Naive B cell (primary cell): ENCODE data around the gene KRTAP2-1. TPM values are rescaled to one million over a fixed set of nuclear protein-coding genes. Genes with fewer than 3 reads are reported as not detected.
A peak's percentile ranks its signal among the peaks of the same experiment; 100 is the strongest.
"Not testable (repeated sequence)": the region's sequence is repeated elsewhere in the genome, so short reads cannot be mapped to it uniquely, and the experiment has no call there.

ENCODE experiments used
- ATAC-seq, 2 donors: fragments of 150-1000 bp; cut with Tn5 transposase; 2 replicates each; pipeline ENCODE4 v1.10.0; 2021; ENCODE audit warnings: low read depth in 2 of 2, mild to moderate bottlenecking in 2 of 2, moderate library complexity in 2 of 2
- DNase-seq: peaks from one replicate; pipeline ENCODE4 v3.0.0; 2022
- H3K27ac Mint-ChIP-seq, 6 donors: one replicate each; pipeline ENCODE4 v1.8.0; 2020 to 2022; ENCODE audit warnings: mild to moderate bottlenecking in 6 of 6, mixed read lengths in 6 of 6, moderate library complexity in 5 of 6, inconsistent platforms in 2 of 6
- H3K27me3 Mint-ChIP-seq, 3 donors: one replicate each; pipeline ENCODE4 v1.8.0; 2021 to 2022; ENCODE audit warnings: mixed read lengths in 3 of 3, mild to moderate bottlenecking in 1 of 3
- H3K36me3 Mint-ChIP-seq, 2 donors: one replicate each; pipeline ENCODE4 v1.8.0; 2020 to 2022; ENCODE audit warnings: mixed read lengths in 2 of 2, inconsistent platforms in 1 of 2, mild to moderate bottlenecking in 1 of 2
- H3K4me1 Mint-ChIP-seq, 3 donors: one replicate each; pipeline ENCODE4 v1.8.0; 2020 to 2022; ENCODE audit warnings: mixed read lengths in 3 of 3, inconsistent platforms in 1 of 3, mild to moderate bottlenecking in 1 of 3, moderate library complexity in 1 of 3
- H3K4me3 Mint-ChIP-seq, 8 donors: one replicate each; pipeline ENCODE4 v1.8.0; 2020 to 2022; ENCODE audit warnings: mild to moderate bottlenecking in 8 of 8, mixed read lengths in 8 of 8, moderate library complexity in 8 of 8, inconsistent platforms in 2 of 8
- H3K9me3 Mint-ChIP-seq, 7 donors: one replicate each; pipeline ENCODE4 v1.8.0; 2020 to 2022; ENCODE audit warnings: mixed read lengths in 7 of 7, mild to moderate bottlenecking in 5 of 7, inconsistent platforms in 2 of 7, moderate library complexity in 1 of 7
- polyA plus RNA-seq, 6 donors: library from polyadenylated mRNA; unstranded; fragments of 300-500 nt; fragmentation: Illumina TruSeq; gene quantifications; one replicate each; pipeline ENCODE4 v1.2.3, GENCODE V29; 2021; ENCODE audit warnings: low read depth in 6 of 6

KRTAP2-1 gene
- polyA plus RNA-seq, 6 donors from 2014 or later: not detected

DNA sequence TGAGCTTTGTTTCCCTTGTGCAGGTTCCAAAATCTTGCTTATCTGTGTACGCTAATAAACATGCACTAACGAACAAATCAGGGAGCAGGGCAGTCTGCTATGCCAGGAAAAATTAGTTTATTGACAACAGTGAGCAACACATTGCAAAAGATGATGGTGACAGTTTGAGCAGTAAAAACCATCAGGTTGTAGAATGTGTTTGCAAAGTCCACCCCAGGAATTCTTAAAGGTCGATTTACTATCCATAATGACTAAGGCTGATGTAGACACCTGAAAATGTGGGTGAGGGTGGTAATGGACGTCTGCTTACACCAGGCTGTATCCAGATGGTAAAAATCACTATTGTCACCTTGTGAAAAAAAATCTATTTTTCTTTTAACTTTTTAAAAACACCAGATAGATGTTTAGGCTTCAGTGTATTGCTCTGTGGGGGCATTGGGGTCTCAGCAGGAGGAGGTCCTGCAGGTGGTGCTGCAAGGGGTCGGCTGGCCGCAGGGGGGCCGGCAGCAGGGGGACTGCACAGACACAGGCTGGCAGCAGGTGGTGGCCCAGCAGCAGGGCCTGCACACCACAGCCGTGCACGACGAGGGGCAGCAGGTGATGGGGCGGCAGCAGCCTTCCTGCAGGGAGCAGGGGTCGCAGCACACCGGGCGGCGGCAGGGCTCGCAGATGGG lies 18.0 kb upstream of the KRTAP2-1 start:
- not testable (repeated sequence) for H3K4me3 Mint-ChIP-seq, H3K36me3 Mint-ChIP-seq, H3K4me1 Mint-ChIP-seq, DNase-seq, H3K9me3 Mint-ChIP-seq, ATAC-seq, H3K27ac Mint-ChIP-seq
- peaks cover 17 to 30% (median 19%) of the 10 kb centered on the region in 3 donors for H3K27me3 Mint-ChIP-seq

DNA sequence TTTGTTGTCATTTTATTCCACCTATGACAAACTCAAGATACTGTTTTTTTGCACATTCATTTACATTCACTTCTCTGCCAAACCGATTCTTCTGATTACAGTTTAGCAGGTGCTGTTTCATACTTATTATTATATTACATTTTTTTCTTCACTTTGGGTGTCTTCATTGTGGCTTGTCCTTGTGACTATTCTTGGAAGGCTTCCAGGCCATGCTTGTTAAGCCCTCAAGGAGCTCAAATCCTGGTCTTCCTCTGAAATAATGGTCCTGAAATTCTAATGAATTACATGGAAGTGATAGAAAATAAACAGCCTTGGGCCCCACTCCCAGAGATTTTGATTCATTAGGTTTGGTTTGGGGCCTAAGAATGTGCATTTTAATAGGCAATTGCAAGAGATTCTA lies 17.2 kb upstream of the KRTAP2-1 start:
- DNase-seq: no peak
- peaks cover 0 to 5% (median 0%) of the 10 kb centered on the region in 7 donors for H3K9me3 Mint-ChIP-seq
- H3K36me3 Mint-ChIP-seq: peaks cover 0 to 3% of the 10 kb centered on the region in 2 donors
- H3K4me1 Mint-ChIP-seq: peaks cover 0 to 3% (median 0%) of the 10 kb centered on the region in 3 donors
- H3K27me3 Mint-ChIP-seq: peaks cover 23 to 35% (median 27%) of the 10 kb centered on the region in 3 donors
- H3K4me3 Mint-ChIP-seq: no peak overlapping the region
- peak overlapping the region in 2 of 6 donors; percentile 1 to 51 for H3K27ac Mint-ChIP-seq
- no peak for ATAC-seq

DNA sequence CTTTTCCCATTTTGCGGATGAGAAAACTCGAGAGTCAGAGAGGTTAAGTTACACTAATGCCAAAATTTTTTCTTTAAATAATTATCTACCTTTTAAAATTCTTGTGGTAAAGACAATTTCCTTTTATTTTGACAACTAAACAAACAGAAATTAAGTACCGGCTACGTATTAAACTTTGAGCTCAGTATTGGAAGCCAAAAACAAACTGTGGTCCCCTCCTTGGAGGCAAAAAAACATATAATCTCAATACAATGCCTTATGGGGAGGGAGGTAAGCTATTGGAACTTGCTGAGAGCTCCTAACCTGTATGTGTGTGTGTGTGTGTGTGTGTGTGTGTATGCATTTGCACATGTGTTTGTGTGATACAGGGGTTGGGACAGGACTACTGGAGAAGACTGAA lies 16.3 kb upstream of the KRTAP2-1 start:
- DNase-seq (no peak), ATAC-seq (no peak)
- Mint-ChIP-seq H3K27me3 (peaks cover 29 to 39% (median 35%) of the 10 kb centered on the region in 3 donors), H3K9me3 (peaks cover 0 to 3% (median 0%) of the 10 kb centered on the region in 7 donors), H3K4me1 (peaks cover 0 to 5% (median 0%) of the 10 kb centered on the region in 3 donors), H3K4me3 (no peak overlapping the region), H3K36me3 (peaks cover 0 to 6% of the 10 kb centered on the region in 2 donors), H3K27ac (no peak overlapping the region)

DNA sequence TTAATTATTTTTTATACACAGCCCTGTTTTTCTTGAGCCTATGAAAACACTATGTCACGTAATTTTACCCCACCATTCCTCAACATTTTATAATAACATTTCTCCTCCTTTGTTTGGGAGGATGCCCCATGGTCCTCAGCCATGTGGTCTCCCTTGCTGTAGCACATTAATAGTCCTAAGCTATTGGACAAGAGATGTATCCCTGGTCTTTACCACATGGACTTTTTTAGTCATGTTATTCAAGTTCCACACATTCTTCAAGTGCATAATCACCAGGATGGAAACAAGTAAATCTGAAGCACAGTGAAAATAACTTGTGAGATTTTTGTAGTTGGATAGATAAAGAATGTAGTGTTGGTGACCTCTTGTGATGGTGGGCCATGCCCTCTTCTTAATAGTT lies 14.8 kb upstream of the KRTAP2-1 start:
- Mint-ChIP-seq H3K4me1 (peaks cover 0 to 5% (median 0%) of the 10 kb centered on the region in 3 donors), H3K4me3 (no peak overlapping the region), H3K36me3 (peaks cover 0 to 14% of the 10 kb centered on the region in 2 donors), H3K27ac (no peak overlapping the region), H3K9me3 (peaks cover 0 to 9% (median 4%) of the 10 kb centered on the region in 7 donors), H3K27me3 (peaks cover 39 to 47% (median 46%) of the 10 kb centered on the region in 3 donors)
- ATAC-seq: no peak
- DNase-seq: no peak

DNA sequence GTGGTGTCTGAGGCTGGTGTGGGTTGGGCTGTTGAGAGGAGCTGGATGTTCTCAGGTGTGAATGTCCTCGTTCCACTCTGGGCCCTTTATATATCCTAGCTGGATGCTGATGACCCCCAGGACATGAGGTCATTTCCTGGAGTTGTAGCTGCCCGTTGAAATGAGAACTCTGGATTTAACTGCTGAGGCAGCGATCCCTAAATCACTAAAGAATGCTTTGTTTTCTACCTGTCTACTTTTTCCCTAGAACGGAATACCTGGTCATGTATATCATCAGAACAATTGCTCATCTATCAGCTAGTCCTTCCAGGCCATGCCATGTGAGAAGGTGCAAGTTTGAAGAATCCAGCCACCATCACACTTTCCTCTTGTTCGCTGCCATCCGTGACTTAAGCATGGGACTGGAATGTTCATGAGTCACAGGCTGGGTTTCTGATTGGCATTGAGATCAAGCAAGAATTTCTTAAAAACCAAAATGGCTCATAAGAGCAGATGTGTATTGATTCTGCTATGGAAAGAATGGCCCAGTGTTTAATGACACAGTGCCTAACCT lies 13.0 kb upstream of the KRTAP2-1 start, which contains the start of gene KRTAP2-3:
Gene KRTAP2-3, minus strand, starts transcription at position 63 of the 553 bp plus-strand sequence. CDS start 64 bp downstream, outside the sequence.
- ATAC-seq: no peak
- Mint-ChIP-seq H3K9me3 (peaks cover 0 to 9% (median 4%) of the 10 kb centered on the region in 7 donors), H3K4me1 (peaks cover 0 to 5% (median 0%) of the 10 kb centered on the region in 3 donors), H3K36me3 (peaks cover 0 to 14% of the 10 kb centered on the region in 2 donors), H3K27ac (peak within 1 kb of the TSS in 2 of 6 donors; percentile 3 to 29), H3K4me3 (peak within 1 kb of the TSS in 1 of 8 donors; percentile 29), H3K27me3 (peaks cover 39 to 47% (median 46%) of the 10 kb centered on the region in 3 donors)
- no peak for DNase-seq

DNA sequence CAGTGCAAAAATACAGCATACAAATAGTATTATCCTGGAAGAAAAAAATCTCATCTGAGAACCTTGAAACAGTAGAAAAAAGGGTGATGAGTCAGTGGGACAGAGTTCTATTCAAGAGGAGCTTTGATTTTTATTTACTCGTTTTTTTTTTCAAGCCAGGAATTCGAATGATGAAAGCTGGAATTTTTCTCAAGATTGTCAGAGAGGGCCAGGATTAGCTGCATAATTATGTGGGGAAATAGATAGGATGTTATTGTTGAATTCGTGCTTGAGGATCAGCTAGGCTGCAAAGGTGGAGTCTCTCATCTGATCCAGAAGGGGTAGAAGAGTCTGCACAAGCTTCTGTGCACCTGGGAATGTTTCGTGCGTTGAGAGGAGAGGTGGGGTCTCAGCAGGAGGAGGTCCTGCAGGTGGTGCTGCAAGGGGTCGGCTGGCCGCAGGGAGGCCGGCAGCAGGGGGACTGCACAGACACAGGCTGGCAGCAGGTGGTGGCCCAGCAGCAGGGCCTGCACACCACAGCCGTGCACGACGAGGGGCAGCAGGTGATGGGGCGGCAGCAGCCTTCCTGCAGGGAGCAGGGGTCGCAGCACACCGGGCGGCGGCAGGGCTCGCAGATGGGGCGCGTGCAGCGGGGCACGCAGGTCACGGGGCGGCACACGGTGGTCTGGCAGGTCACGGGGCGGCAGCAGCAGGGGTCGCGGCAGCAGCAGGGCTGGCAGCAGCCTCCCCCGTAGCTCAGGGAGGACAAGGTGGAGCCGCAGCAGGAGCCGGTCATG lies 12.3 kb upstream of the KRTAP2-1 start:
- H3K27ac Mint-ChIP-seq, ATAC-seq, DNase-seq, H3K4me1 Mint-ChIP-seq, H3K9me3 Mint-ChIP-seq: not testable (repeated sequence)
- Mint-ChIP-seq H3K36me3 (peaks cover 0 to 14% of the 10 kb centered on the region in 2 donors), H3K27me3 (peaks cover 39 to 48% (median 46%) of the 10 kb centered on the region in 3 donors), H3K4me3 (peak overlapping the region in 1 of 8 donors; percentile 29)

DNA sequence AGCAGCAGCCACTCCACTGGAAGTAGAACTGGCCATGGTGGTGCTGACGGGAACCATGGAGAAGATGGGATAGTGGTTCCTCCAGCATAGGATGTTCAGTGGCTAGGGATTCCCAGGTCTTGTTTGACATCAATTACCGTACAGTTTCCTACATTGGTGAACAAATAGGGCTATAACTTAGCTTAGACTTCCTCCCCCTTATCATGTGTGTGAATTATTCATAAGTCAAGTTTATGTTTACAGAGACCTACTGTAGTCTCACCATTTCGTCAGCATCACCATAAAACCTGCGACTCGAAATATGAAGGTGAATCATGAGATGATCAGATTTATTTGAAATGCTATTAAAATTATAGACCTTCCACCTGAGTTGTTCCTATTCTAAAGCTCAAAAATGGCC lies 11.6 kb upstream of the KRTAP2-1 start:
- Mint-ChIP-seq H3K4me1 (peaks cover 0 to 5% (median 0%) of the 10 kb centered on the region in 3 donors), H3K27me3 (peaks cover 39 to 53% (median 40%) of the 10 kb centered on the region in 3 donors), H3K4me3 (no peak overlapping the region), H3K27ac (no peak overlapping the region), H3K36me3 (peaks cover 0 to 14% of the 10 kb centered on the region in 2 donors), H3K9me3 (peaks cover 0 to 9% (median 4%) of the 10 kb centered on the region in 7 donors)
- ATAC-seq (no peak), DNase-seq (no peak)

DNA sequence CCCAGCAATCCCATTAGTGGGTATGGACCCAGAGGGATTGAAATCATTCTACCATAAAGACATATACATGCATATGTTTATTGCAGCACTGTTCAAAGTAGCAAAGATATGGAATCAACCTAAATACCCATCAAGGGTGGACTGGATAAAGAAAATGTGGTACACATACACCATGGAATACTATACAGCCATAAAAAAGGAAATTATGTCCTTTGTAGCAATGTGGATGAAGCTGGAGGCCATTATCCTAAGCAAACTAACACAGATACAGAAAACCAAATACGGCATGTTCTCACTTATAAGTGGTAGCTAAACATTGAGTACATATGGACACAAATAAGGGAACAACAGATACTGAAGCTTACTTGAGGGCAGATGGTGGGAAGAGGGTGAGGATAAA lies 10.4 kb upstream of the KRTAP2-1 start:
- ATAC-seq: no peak
- no peak overlapping the region for H3K27ac Mint-ChIP-seq
- peaks cover 0 to 14% of the 10 kb centered on the region in 2 donors for H3K36me3 Mint-ChIP-seq
- peaks cover 0 to 10% (median 4%) of the 10 kb centered on the region in 7 donors for H3K9me3 Mint-ChIP-seq
- peaks cover 0 to 5% (median 0%) of the 10 kb centered on the region in 3 donors for H3K4me1 Mint-ChIP-seq
- peaks cover 39 to 53% (median 41%) of the 10 kb centered on the region in 3 donors for H3K27me3 Mint-ChIP-seq
- H3K4me3 Mint-ChIP-seq: no peak overlapping the region
- DNase-seq: no peak

DNA sequence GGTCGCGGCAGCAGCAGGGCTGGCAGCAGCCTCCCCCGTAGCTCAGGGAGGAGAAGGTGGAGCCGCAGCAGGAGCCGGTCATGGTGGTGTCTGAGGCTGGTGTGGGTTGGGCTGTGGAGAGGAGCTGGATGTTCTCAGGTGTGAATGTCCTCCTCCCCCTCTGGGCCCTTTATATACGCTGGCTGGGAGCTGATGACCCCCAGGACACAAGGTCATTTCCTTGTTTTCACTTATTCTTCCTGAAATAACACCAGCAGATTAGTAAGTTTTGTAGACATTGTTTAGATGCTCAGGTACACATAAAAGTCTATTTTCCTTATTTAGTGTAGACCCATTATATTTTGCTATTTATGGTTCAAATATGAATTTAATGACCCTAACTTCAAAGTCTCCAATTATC lies 8.0 kb upstream of the KRTAP2-1 start, which contains the start of gene KRTAP2-2:
Gene KRTAP2-2, minus strand, starts transcription at position 101 of the 400 bp plus-strand sequence. Its CDS starts 19 bp downstream, at position 82.
- not testable (repeated sequence) for H3K4me1 Mint-ChIP-seq, DNase-seq, H3K4me3 Mint-ChIP-seq, ATAC-seq, H3K9me3 Mint-ChIP-seq
- H3K27ac Mint-ChIP-seq: peak within 1 kb of the TSS in 1 of 6 donors; percentile 13
- H3K36me3 Mint-ChIP-seq: peaks cover 0 to 14% of the 10 kb centered on the region in 2 donors
- H3K27me3 Mint-ChIP-seq: peaks cover 26 to 40% (median 27%) of the 10 kb centered on the region in 3 donors

DNA sequence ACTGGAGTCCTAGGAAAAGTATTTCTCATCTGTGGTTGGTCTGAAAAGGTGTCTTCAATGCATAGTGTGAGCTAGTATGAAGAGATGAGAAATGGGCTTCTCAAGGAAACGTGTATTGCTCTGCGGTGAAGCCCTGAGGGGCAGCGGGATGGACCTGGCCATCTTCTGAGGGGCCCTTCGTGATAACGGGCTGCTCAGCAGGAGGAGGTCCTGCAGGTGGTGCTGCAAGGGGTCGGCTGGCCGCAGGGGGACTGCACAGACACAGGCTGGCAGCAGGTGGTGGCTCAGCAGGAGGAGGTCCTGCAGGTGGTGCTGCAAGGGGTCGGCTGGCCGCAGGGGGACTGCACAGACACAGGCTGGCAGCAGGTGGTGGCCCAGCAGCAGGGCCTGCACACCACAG lies 7.4 kb upstream of the KRTAP2-1 start:
- H3K9me3 Mint-ChIP-seq, ATAC-seq, DNase-seq, H3K4me3 Mint-ChIP-seq, H3K4me1 Mint-ChIP-seq: not testable (repeated sequence)
- Mint-ChIP-seq H3K36me3 (peaks cover 0 to 13% of the 10 kb centered on the region in 2 donors), H3K27ac (peak overlapping the region in 1 of 6 donors; percentile 13), H3K27me3 (peaks cover 23 to 35% (median 25%) of the 10 kb centered on the region in 3 donors)

DNA sequence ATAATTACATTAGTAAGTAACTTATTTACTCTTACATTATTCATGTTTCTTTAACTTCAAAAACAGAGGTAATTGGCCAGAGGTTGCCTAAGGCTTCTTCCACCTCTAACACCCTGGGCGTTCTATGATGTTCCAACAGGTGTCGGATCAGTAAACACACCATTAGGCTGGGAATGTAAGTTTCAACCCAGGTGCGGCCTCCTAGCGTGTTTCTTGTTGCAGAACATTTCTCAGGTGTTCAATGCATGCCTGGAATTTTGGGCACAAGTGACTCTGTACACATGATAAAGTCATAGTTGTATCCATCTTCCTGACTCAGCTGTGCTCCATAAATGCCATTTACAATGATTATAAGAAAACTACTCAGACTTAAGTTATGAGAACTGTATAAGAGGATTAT lies 6.9 kb upstream of the KRTAP2-1 start:
- peaks cover 0 to 8% of the 10 kb centered on the region in 2 donors for H3K36me3 Mint-ChIP-seq
- peaks cover 0 to 10% (median 4%) of the 10 kb centered on the region in 7 donors for H3K9me3 Mint-ChIP-seq
- no peak for DNase-seq
- peaks cover 18 to 30% (median 21%) of the 10 kb centered on the region in 3 donors for H3K27me3 Mint-ChIP-seq
- H3K4me1 Mint-ChIP-seq: peaks cover 0 to 1% (median 0%) of the 10 kb centered on the region in 3 donors
- no peak overlapping the region for H3K27ac Mint-ChIP-seq
- H3K4me3 Mint-ChIP-seq: no peak overlapping the region
- ATAC-seq: no peak

DNA sequence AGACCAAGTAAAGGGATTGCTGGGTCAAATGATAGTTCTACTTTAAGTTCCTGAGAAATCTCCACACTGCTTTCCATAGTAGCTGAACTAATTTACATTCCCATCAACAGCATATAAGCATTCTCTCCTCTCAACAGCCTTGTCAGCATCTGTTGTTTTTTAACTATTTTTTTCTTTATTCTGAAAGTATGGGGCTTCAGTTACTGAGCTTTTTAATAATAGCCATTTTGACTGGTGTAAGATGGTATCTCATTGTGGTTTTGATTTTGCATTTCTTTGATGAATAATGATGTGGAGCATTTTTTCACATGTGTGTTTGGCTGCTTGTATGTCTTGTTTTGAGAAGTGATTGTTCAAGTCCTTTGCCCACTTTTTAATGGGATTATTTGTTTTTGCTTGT lies 5.5 kb upstream of the KRTAP2-1 start:
- no peak for DNase-seq
- peaks cover 0 to 10% (median under 1%) of the 10 kb centered on the region in 7 donors for H3K9me3 Mint-ChIP-seq
- peaks cover 12 to 29% (median 15%) of the 10 kb centered on the region in 3 donors for H3K27me3 Mint-ChIP-seq
- H3K4me1 Mint-ChIP-seq: peaks cover 0 to 4% (median 0%) of the 10 kb centered on the region in 3 donors
- no peak overlapping the region for H3K4me3 Mint-ChIP-seq
- no peak overlapping the region for H3K27ac Mint-ChIP-seq
- no peak for ATAC-seq
- peaks cover 0 to 3% of the 10 kb centered on the region in 2 donors for H3K36me3 Mint-ChIP-seq

DNA sequence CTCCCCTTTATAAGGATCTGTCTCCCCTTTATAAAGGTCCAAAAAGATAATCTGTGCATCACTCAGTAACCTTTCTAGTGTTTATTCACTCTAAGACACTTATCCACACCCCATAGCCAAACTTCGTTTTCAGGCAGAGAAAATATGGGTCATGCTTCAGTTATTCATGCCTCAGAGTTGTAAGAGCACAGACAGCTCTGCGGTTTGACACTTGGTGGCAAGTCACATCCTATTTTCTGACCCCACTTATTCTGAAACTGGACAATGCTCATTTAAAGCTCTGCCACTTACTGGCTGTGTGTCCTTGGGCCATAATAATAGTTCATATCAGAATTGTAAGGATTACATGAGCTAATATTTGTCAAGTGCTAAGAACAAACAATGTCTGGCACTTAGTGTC lies 2.0 kb upstream of the KRTAP2-1 start:
- no peak overlapping the region for H3K27ac Mint-ChIP-seq
- ATAC-seq: no peak
- H3K9me3 Mint-ChIP-seq: peaks cover 0 to 6% (median 2%) of the 10 kb centered on the region in 7 donors

More for the DNA sequence above, 2.0 kb upstream of the KRTAP2-1 start:
- H3K4me1 Mint-ChIP-seq: peaks cover 0 to 8% (median 5%) of the 10 kb centered on the region in 3 donors
- H3K4me3 Mint-ChIP-seq: no peak overlapping the region
- H3K27me3 Mint-ChIP-seq: peaks cover 18 to 41% (median 25%) of the 10 kb centered on the region in 3 donors
- no peak for DNase-seq
- peaks cover 0 to 1% of the 10 kb centered on the region in 2 donors for H3K36me3 Mint-ChIP-seq
